Kidney (tissue), 14 donors: Measurements from ENCODE around the gene OXT. TPM values are rescaled to one million over a fixed set of nuclear protein-coding genes. Genes with fewer than 3 reads are reported as not detected.
A peak's percentile ranks its signal among the peaks of the same experiment; 100 is the strongest.
"Not testable (repeated sequence)": the region's sequence is repeated elsewhere in the genome, so short reads cannot be mapped to it uniquely, and the experiment has no call there.

Experiments
- DNase-seq, 5 donors: peaks; one replicate each; pipeline ENCODE4 v3.0.0-alpha.2; 2013 to 2020
- FAIRE-seq: peaks from 2 replicates; lab custom pipeline; 2012; peaks lifted over from hg19 to GRCh38; lab: Jason Lieb, UNC
- H3K27ac ChIP-seq, 2 donors: one replicate each; pipeline ENCODE4 v1.7.0; 2013; ENCODE audit warnings: low read depth in 2 of 2, low read length in 2 of 2, inconsistent platforms in 1 of 2
- H3K27me3 ChIP-seq: one replicate; pipeline ENCODE4 v1.7.1; 2013; ENCODE audit warnings: low read length, inconsistent platforms; ENCODE audit not compliant: control insufficient read depth, insufficient read depth
- H3K36me3 ChIP-seq, 3 donors: one replicate each; pipeline versions ENCODE4 v1.7.0 to v1.7.1; 2013; ENCODE audit warnings: low read length in 3 of 3, control low read depth in 1 of 3, inconsistent platforms in 1 of 3; ENCODE audit not compliant: insufficient read depth in 3 of 3, control insufficient read depth in 2 of 3
- H3K4me1 ChIP-seq, 3 donors: one replicate each; pipeline versions ENCODE4 v1.7.0 to v1.7.1; 2013; ENCODE audit warnings: low read length in 3 of 3, inconsistent platforms in 1 of 3, low read depth in 1 of 3; ENCODE audit not compliant: control insufficient read depth in 2 of 3, insufficient read depth in 2 of 3
- H3K4me3 ChIP-seq, 3 donors: one replicate each; pipeline versions ENCODE4 v1.7.0 to v1.8.1; 2013; ENCODE audit warnings: low read length in 3 of 3, control low read depth in 1 of 3, inconsistent platforms in 1 of 3
- H3K9ac ChIP-seq, 3 donors: one replicate each; pipeline versions ENCODE4 v1.7.0 to v1.7.1; 2013; ENCODE audit warnings: low read length in 3 of 3, control low read depth in 1 of 3, inconsistent platforms in 1 of 3
- H3K9me3 ChIP-seq, 3 donors: one replicate each; pipeline versions ENCODE4 v1.7.0 to v1.7.1; 2013; ENCODE audit warnings: low read length in 3 of 3, control low read depth in 1 of 3, inconsistent platforms in 1 of 3; ENCODE audit not compliant: control insufficient read depth in 2 of 3, insufficient read depth in 1 of 3
- intact Hi-C: fragments of 100-400 bp; cut with DNase I; formaldehyde crosslinking; loops from one replicate; pipeline ENCODE4 v1.11.1; 2022
- polyA plus RNA-seq: library from polyadenylated mRNA; stranded (reverse); fragments of 350-450 nt; fragmentation: Illumina TruSeq; extraction: RNeasy Lipid Tissue Mini Kit (QIAGEN cat#74804); gene quantifications from one replicate; pipeline ENCODE4 v1.2.3, GENCODE V29; 2014; ENCODE audit warnings: low read depth, low replicate concordance; ENCODE audit not compliant: insufficient read depth
- total RNA-seq: library from RNA; stranded (reverse); fragmentation: NEBNext Ultra II Directional; extraction: Animal tissue kit (Norgen Biotek cat#: 25700); gene quantifications from one replicate; pipeline ENCODE4 v1.2.1, GENCODE V29; 2021
- TF ChIP-seq, protein P1 (sequence below): IDR thresholded peaks from 3 replicates; pipeline ENCODE4 v1.5.1; 2012; ENCODE audit warnings: mild to moderate bottlenecking, moderate library complexity, borderline replicate concordance; ENCODE audit not compliant: insufficient read depth; ENCODE audit errors: extremely low read depth
- donor health status: control.
- donor health status: control.
- donor health status: control.
- donor health status: control.
- donor health status: control.
- donor health status: DM: yes; HTN: yes; CAD: no.
- donor health status: Normal renal cell carcinoma (clear cell type).

OXT gene
- total and polyA plus RNA-seq, 2 donors from 2014 or later, result 10.8 TPM; not detected in 1

DNA sequence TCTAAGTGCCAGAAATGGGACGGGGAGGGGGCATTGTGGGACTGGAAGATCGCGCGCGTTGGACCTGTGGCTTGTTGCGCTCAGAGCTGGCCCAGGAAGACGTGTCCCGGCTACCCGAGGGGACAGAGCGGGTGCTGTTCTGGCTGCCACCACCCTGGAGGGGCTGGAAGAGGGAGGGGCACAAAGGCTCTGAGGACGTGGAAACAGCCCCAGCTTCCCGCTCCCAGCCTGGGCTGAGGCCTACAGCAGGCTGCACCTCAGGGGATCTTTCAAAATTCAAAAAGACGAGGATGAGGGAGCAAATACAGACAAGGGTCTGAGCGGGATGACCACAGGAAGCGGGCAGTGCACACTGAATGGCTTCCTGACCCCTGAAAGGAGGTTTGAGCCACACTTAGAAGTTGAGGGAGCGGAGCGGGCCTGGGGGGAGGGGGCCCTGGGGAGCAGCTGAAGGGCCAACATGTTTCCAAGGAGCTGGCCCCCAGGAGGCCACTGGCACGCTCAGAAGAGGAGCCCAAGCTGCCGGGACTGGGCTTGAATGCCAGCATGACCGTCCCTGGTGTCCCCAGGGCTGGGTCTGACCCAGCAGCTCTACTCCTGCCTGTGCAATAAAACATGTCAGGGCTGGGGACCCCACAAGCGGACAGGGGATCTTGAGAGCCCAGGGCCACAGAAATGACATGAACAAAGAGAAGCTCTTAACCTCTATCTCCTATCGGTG, 1.3 kb downstream of the OXT start:
- Histone ChIP-seq H3K9me3 (no peaks in the 10 kb centered on the region), H3K27ac (no peak overlapping the region), H3K27me3 (peaks cover 3% of the 10 kb centered on the region), H3K4me1 (no peaks in the 10 kb centered on the region), H3K36me3 (no peaks in the 10 kb centered on the region), H3K9ac (no peak overlapping the region), H3K4me3 (no peak overlapping the region)
- peak in 1 of 5 donors; percentile 68 for DNase-seq
- intact Hi-C loops, result no loop called here
- TF ChIP-seq, protein P1, sequence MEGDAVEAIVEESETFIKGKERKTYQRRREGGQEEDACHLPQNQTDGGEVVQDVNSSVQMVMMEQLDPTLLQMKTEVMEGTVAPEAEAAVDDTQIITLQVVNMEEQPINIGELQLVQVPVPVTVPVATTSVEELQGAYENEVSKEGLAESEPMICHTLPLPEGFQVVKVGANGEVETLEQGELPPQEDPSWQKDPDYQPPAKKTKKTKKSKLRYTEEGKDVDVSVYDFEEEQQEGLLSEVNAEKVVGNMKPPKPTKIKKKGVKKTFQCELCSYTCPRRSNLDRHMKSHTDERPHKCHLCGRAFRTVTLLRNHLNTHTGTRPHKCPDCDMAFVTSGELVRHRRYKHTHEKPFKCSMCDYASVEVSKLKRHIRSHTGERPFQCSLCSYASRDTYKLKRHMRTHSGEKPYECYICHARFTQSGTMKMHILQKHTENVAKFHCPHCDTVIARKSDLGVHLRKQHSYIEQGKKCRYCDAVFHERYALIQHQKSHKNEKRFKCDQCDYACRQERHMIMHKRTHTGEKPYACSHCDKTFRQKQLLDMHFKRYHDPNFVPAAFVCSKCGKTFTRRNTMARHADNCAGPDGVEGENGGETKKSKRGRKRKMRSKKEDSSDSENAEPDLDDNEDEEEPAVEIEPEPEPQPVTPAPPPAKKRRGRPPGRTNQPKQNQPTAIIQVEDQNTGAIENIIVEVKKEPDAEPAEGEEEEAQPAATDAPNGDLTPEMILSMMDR, result no peak
- no peak for FAIRE-seq

DNA sequence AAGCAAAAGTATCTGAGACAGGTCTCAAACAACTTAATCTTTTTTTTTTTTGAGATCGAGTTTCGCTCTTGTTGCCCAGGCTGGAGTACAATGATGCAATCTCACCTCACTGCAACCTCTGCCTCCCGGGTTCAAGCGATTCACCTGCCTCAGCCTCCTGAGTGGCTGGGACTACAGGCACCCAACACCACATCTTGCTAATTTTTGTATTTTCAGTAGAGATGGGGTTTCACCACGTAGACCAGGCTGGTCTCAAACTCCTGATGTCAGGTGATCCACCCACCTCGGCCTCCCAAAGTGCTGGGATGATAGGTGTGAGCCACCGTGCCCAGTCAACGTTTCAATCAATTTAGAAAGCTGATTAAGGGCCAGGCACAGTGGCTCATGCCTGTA, 1.8 kb downstream of the OXT start:
- not testable (repeated sequence) for H3K4me3 ChIP-seq, H3K36me3 ChIP-seq

DNA sequence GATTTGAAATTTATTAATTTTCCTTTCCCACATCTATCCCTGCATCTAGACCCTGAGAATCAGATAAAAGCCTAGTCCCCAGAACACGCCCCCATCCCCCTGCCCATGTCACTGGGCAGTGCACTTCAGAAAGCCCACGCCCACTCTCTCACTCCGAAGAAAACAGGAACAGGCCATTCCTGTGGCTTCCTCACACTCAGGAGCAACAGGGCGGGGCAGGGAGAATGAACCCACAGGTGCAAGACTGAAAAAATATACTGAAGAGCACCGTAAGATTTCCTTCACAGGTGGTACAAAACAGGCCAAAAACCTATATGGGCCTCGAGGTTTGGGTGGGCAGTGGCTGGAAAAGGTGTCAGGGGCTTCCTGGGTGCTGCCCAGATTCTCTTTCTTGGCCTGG, 3.4 kb downstream of the OXT start:
- no peaks in the 10 kb centered on the region for H3K9me3 ChIP-seq
- no peaks in the 10 kb centered on the region for H3K36me3 ChIP-seq
- no peak for FAIRE-seq
- TF ChIP-seq, protein P1, result no peak
- H3K27ac ChIP-seq, result no peak overlapping the region
- no peaks in the 10 kb centered on the region for H3K4me1 ChIP-seq
- H3K4me3 ChIP-seq, result no peak overlapping the region
- no peak overlapping the region for H3K9ac ChIP-seq
- intact Hi-C loops, result no loop called here
- H3K27me3 ChIP-seq, result peaks cover 6% of the 10 kb centered on the region
- no peak for DNase-seq

More for the DNA sequence above, 1.8 kb downstream of the OXT start:
- intact Hi-C loops, DNase-seq, H3K4me1 ChIP-seq, H3K27ac ChIP-seq, H3K9me3 ChIP-seq, FAIRE-seq, H3K27me3 ChIP-seq, H3K9ac ChIP-seq: not testable (repeated sequence)

DNA sequence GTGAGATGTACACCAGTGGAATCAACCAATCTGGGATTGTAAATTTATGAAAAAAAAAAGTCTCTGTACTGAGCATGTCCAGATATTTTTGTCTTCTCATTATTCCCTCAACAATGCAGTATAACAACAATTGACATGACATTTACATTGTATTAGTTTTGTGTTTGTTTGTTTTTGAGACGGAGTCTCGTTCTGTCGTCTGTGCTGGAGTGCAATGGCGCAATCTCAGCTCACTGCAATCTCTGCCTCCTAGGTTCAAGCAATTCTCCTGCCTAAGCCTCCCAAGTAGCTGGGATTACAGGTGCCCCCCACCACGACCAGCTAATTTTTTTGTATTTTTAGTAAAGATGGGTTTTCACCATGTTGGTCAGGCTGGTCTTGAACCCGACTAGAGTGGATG, 3.9 kb downstream of the OXT start:
- H3K9ac ChIP-seq, H3K9me3 ChIP-seq, H3K4me3 ChIP-seq, DNase-seq, H3K36me3 ChIP-seq, FAIRE-seq, H3K27ac ChIP-seq, intact Hi-C loops, H3K4me1 ChIP-seq, H3K27me3 ChIP-seq: not testable (repeated sequence)
